Measurements from ENCODE around the gene MANF.

GRCh38 chr3:51384726-51385473 is at the start of gene MANF:
- no peak for TF ChIP-seq CTCF (IDR thresholded peaks at IDR 0.05 in 2 of 3, conservative IDR thresholded peaks at IDR 0.05 in 1 of 3; ENCODE audit: borderline replicate concordance in 1 of 3, insufficient read depth in 1 of 3, low read depth in 2 of 3, low read length in 2 of 3)
- peak; percentile 98 for TF ChIP-seq YY1 (IDR thresholded peaks at IDR 0.05; ENCODE audit: extremely low read depth, insufficient replicate concordance, low read depth, low read length)
- TF ChIP-seq POLR2A (IDR thresholded peaks at IDR 0.05; ENCODE audit: borderline replicate concordance, extremely low read depth, insufficient read depth, insufficient read length): peak; percentile 39
- TF ChIP-seq EZH2 (IDR thresholded peaks at IDR 0.05): no peak
